ENCODE measurements around the gene PUSL1.

DNA sequence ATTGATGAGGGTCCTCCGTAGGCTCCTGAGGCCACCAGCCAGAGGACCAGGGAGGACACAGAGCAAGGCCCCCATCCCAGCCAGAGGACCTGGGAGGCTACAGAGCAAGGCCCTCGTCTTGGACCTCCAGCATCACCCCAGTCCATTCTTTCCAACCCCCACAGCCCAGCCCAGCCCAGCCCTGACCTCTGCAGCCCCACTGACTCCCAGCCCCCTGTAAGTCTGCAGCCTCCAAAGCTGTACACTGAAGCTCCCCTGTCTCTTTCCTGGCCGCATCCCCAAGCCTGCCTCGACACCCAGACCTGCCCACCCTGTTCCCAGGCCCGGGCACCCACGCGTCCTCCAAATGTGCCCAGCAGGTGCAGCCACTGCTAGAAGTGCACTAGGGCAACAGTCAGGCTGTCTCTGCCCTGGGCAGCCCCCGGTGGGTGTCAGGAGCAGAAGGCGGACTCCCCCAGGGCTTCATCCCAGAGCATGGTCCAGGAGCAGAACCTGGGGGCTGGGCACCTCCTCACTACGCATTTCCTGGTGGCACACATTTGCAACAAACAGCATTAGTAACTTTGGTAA lies 38.7 kb downstream of the PUSL1 start:
- TF ChIP-seq, protein P1, sequence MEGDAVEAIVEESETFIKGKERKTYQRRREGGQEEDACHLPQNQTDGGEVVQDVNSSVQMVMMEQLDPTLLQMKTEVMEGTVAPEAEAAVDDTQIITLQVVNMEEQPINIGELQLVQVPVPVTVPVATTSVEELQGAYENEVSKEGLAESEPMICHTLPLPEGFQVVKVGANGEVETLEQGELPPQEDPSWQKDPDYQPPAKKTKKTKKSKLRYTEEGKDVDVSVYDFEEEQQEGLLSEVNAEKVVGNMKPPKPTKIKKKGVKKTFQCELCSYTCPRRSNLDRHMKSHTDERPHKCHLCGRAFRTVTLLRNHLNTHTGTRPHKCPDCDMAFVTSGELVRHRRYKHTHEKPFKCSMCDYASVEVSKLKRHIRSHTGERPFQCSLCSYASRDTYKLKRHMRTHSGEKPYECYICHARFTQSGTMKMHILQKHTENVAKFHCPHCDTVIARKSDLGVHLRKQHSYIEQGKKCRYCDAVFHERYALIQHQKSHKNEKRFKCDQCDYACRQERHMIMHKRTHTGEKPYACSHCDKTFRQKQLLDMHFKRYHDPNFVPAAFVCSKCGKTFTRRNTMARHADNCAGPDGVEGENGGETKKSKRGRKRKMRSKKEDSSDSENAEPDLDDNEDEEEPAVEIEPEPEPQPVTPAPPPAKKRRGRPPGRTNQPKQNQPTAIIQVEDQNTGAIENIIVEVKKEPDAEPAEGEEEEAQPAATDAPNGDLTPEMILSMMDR (conservative IDR thresholded peaks at IDR 0.05): no peak
- no peak for TF ChIP-seq EZH2 (IDR thresholded peaks at IDR 0.05; ENCODE audit: low read depth)
